ENCODE results near the gene RUFY3.

Gene RUFY3

GRCh38 chr4:70801265-70801809 is 79.6 kb downstream of the RUFY3 start:
- no peaks in the 10 kb centered on the region for H3K36me3 ChIP-seq (ENCODE audit: control insufficient read depth, insufficient read depth, low read length)
- no peaks in the 10 kb centered on the region for H3K9me3 ChIP-seq (ENCODE audit: control insufficient read depth, low read length)
- H3K27me3 ChIP-seq (replicated peaks; ENCODE audit: control insufficient read depth, insufficient read depth, low read length, poor library complexity, severe bottlenecking) = no peaks in the 10 kb centered on the region
- DNase-seq = no peak
- no peak overlapping the region for H3K4me3 ChIP-seq (ENCODE audit: insufficient read depth, low read depth, low read length, poor library complexity, severe bottlenecking)
- H3K4me1 ChIP-seq (ENCODE audit: control insufficient read depth, insufficient read depth, low read length, poor library complexity, severe bottlenecking) = no peaks in the 10 kb centered on the region
- no peak overlapping the region for H3K27ac ChIP-seq (ENCODE audit: insufficient read depth, low read length, poor library complexity, severe bottlenecking)

- H3K4me3 ChIP-seq (ENCODE audit: insufficient read depth, low read depth, low read length, poor library complexity, severe bottlenecking) = no peak overlapping the region
- no peak for DNase-seq
- no peaks in the 10 kb centered on the region for H3K4me1 ChIP-seq (ENCODE audit: control insufficient read depth, insufficient read depth, low read length, poor library complexity, severe bottlenecking)
- no peaks in the 10 kb centered on the region for H3K36me3 ChIP-seq (ENCODE audit: control insufficient read depth, insufficient read depth, low read length)
- H3K27ac ChIP-seq (ENCODE audit: insufficient read depth, low read length, poor library complexity, severe bottlenecking) = no peak overlapping the region
- no peaks in the 10 kb centered on the region for H3K9me3 ChIP-seq (ENCODE audit: control insufficient read depth, low read length)
- H3K27me3 ChIP-seq (replicated peaks; ENCODE audit: control insufficient read depth, insufficient read depth, low read length, poor library complexity, severe bottlenecking) = no peaks in the 10 kb centered on the region
These were observed 81.3 kb downstream of the RUFY3 start for GRCh38 chr4:70802928-70803580.

- H3K9me3 ChIP-seq (ENCODE audit: control insufficient read depth, low read length) = no peaks in the 10 kb centered on the region
- no peak overlapping the region for H3K27ac ChIP-seq (ENCODE audit: insufficient read depth, low read length, poor library complexity, severe bottlenecking)
- no peak overlapping the region for H3K4me3 ChIP-seq (ENCODE audit: insufficient read depth, low read depth, low read length, poor library complexity, severe bottlenecking)
- H3K27me3 ChIP-seq (replicated peaks; ENCODE audit: control insufficient read depth, insufficient read depth, low read length, poor library complexity, severe bottlenecking) = no peaks in the 10 kb centered on the region
- H3K4me1 ChIP-seq (ENCODE audit: control insufficient read depth, insufficient read depth, low read length, poor library complexity, severe bottlenecking) = no peaks in the 10 kb centered on the region
- no peak for DNase-seq
- no peaks in the 10 kb centered on the region for H3K36me3 ChIP-seq (ENCODE audit: control insufficient read depth, insufficient read depth, low read length)
These were observed 86.4 kb downstream of the RUFY3 start for GRCh38 chr4:70808151-70808550.

GRCh38 chr4:70815370-70815769 is 93.6 kb downstream of the RUFY3 start:
- no peaks in the 10 kb centered on the region for H3K27me3 ChIP-seq (replicated peaks; ENCODE audit: control insufficient read depth, insufficient read depth, low read length, poor library complexity, severe bottlenecking)
- H3K36me3 ChIP-seq (ENCODE audit: control insufficient read depth, insufficient read depth, low read length) = peaks cover 9% of the 10 kb centered on the region
- no peak overlapping the region for H3K4me3 ChIP-seq (ENCODE audit: insufficient read depth, low read depth, low read length, poor library complexity, severe bottlenecking)
- no peaks in the 10 kb centered on the region for H3K9me3 ChIP-seq (ENCODE audit: control insufficient read depth, low read length)
- no peaks in the 10 kb centered on the region for H3K4me1 ChIP-seq (ENCODE audit: control insufficient read depth, insufficient read depth, low read length, poor library complexity, severe bottlenecking)
- no peak overlapping the region for H3K27ac ChIP-seq (ENCODE audit: insufficient read depth, low read length, poor library complexity, severe bottlenecking)
- no peak for DNase-seq

DNA sequence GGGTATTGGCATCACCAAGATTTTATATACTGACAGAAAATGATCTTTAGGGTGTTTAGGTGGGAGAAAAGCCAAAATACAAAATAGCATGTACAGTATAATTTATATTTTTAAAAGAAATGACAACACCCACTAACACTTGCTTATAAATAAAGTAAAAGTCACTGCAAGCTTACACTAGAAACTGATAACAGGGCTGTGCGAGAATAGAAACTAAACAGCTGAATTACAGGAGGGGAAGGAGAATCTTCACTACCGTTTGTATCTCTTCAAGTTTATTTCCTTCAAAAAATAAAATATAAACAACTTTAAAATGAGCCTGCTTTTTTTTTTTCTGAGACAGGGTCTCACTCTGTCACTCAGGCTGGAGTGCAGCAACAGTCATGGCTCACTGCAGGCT is 95.1 kb downstream of the RUFY3 start:
- no peak overlapping the region for H3K4me3 ChIP-seq (ENCODE audit: insufficient read depth, low read depth, low read length, poor library complexity, severe bottlenecking)
- no peaks in the 10 kb centered on the region for H3K9me3 ChIP-seq (ENCODE audit: control insufficient read depth, low read length)
- no peak overlapping the region for H3K27ac ChIP-seq (ENCODE audit: insufficient read depth, low read length, poor library complexity, severe bottlenecking)
- no peaks in the 10 kb centered on the region for H3K27me3 ChIP-seq (replicated peaks; ENCODE audit: control insufficient read depth, insufficient read depth, low read length, poor library complexity, severe bottlenecking)
- no peak for DNase-seq
- peaks cover 18% of the 10 kb centered on the region for H3K36me3 ChIP-seq (ENCODE audit: control insufficient read depth, insufficient read depth, low read length)
- H3K4me1 ChIP-seq (ENCODE audit: control insufficient read depth, insufficient read depth, low read length, poor library complexity, severe bottlenecking) = no peaks in the 10 kb centered on the region

GRCh38 chr4:70818173-70818855 is 96.5 kb downstream of the RUFY3 start:
- no peaks in the 10 kb centered on the region for H3K27me3 ChIP-seq (replicated peaks; ENCODE audit: control insufficient read depth, insufficient read depth, low read length, poor library complexity, severe bottlenecking)
- no peak overlapping the region for H3K27ac ChIP-seq (ENCODE audit: insufficient read depth, low read length, poor library complexity, severe bottlenecking)
- DNase-seq = no peak
- no peak overlapping the region for H3K4me3 ChIP-seq (ENCODE audit: insufficient read depth, low read depth, low read length, poor library complexity, severe bottlenecking)
- no peaks in the 10 kb centered on the region for H3K9me3 ChIP-seq (ENCODE audit: control insufficient read depth, low read length)
- peaks cover 27% of the 10 kb centered on the region for H3K36me3 ChIP-seq (ENCODE audit: control insufficient read depth, insufficient read depth, low read length)
- H3K4me1 ChIP-seq (ENCODE audit: control insufficient read depth, insufficient read depth, low read length, poor library complexity, severe bottlenecking) = no peaks in the 10 kb centered on the region

DNA sequence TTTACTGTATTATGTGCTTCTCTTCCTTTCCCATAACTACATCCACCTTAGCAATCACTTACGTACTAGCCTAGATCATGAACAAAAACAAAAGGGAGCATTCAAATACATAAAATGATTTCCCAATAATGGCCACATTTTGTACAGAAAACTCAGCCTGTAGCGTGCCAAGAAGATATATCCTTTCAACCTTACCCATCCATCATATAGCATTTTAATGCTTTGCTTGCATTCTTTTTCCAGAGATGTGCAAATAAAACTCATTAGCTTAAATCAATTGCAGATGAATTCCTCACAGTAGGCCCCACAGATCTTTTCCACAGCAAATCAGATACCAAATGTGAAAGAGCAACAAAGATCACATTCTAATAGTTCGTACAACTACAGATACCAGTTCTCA is 97.2 kb downstream of the RUFY3 start:
- Histone ChIP-seq H3K4me3 (ENCODE audit: insufficient read depth, low read depth, low read length, poor library complexity, severe bottlenecking) (no peak overlapping the region), H3K27ac (ENCODE audit: insufficient read depth, low read length, poor library complexity, severe bottlenecking) (no peak overlapping the region), H3K4me1 (ENCODE audit: control insufficient read depth, insufficient read depth, low read length, poor library complexity, severe bottlenecking) (no peaks in the 10 kb centered on the region), H3K27me3 (replicated peaks; ENCODE audit: control insufficient read depth, insufficient read depth, low read length, poor library complexity, severe bottlenecking) (no peaks in the 10 kb centered on the region), H3K36me3 (ENCODE audit: control insufficient read depth, insufficient read depth, low read length) (peaks cover 31% of the 10 kb centered on the region), H3K9me3 (ENCODE audit: control insufficient read depth, low read length) (no peaks in the 10 kb centered on the region)
- DNase-seq = no peak

DNA sequence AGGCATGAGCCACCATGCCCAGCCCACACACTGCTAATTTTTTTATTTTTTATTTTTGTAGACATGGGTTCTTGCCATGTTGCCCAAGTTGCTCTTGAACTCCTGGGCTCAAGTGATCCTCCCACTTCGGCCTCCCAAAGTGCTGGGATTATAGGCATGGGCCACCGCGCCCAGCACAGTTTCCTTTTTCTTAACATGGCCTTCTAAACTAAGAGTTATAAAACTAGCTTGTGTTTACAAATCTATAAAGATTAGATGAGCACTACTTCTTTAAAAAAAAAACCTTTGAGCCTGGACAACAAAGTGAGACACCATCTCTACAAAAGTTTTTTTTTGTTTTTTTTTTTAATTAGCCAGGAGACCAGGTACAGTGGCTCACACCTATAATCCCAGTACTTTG is 107.3 kb downstream of the RUFY3 start:
- no peak for DNase-seq
- Histone ChIP-seq H3K36me3 (ENCODE audit: control insufficient read depth, insufficient read depth, low read length) (peaks cover 68% of the 10 kb centered on the region), H3K4me1 (ENCODE audit: control insufficient read depth, insufficient read depth, low read length, poor library complexity, severe bottlenecking) (no peaks in the 10 kb centered on the region), H3K27ac (ENCODE audit: insufficient read depth, low read length, poor library complexity, severe bottlenecking) (no peak overlapping the region), H3K27me3 (replicated peaks; ENCODE audit: control insufficient read depth, insufficient read depth, low read length, poor library complexity, severe bottlenecking) (no peaks in the 10 kb centered on the region), H3K4me3 (ENCODE audit: insufficient read depth, low read depth, low read length, poor library complexity, severe bottlenecking) (no peak overlapping the region), H3K9me3 (ENCODE audit: control insufficient read depth, low read length) (no peaks in the 10 kb centered on the region)

DNA sequence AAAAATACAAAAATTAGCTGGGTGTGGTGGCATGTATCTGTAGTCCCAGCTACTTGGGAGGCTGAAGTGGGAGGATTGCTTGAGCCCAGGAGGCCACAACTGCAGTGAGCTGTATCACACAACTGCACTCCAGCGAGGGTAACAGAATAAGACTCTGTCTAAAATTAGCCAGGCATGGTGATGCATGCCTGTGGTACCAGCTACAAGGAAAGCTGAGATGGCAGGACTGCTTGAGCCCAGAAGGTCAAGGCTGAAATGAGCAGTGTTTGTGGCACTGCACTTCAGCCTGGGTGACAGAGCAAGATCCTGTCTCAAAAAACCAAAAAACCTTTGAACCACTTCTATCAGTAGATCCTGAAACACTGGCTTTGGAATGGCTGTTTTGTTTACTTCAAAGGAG is 107.7 kb downstream of the RUFY3 start:
- H3K36me3 ChIP-seq (ENCODE audit: control insufficient read depth, insufficient read depth, low read length) = peaks cover 66% of the 10 kb centered on the region

DNA sequence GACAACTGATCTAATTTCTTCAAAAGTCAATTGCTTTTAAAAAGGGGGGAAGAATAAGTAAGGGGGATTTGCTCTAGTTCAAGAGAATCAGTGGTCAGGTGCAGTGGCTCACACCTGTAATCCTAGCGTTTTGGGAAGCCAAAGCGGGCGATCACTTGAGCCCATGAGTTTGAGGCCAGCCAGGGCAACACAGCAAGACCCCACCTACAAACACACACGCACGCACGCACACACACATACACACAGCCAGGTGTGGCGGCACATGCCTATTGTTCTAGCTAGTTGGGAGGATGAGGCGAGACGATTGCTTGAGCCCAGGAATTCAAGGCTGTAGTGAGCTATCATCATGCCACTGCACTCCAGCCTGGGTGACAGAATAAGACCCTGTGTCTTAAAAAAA is 108.3 kb downstream of the RUFY3 start:
- Histone ChIP-seq H3K4me3 (ENCODE audit: insufficient read depth, low read depth, low read length, poor library complexity, severe bottlenecking) (no peak overlapping the region), H3K36me3 (ENCODE audit: control insufficient read depth, insufficient read depth, low read length) (peaks cover 66% of the 10 kb centered on the region), H3K27me3 (replicated peaks; ENCODE audit: control insufficient read depth, insufficient read depth, low read length, poor library complexity, severe bottlenecking) (no peaks in the 10 kb centered on the region), H3K4me1 (ENCODE audit: control insufficient read depth, insufficient read depth, low read length, poor library complexity, severe bottlenecking) (no peaks in the 10 kb centered on the region), H3K27ac (ENCODE audit: insufficient read depth, low read length, poor library complexity, severe bottlenecking) (no peak overlapping the region), H3K9me3 (ENCODE audit: control insufficient read depth, low read length) (no peaks in the 10 kb centered on the region)
- DNase-seq = no peak

More for the DNA sequence above, 107.7 kb downstream of the RUFY3 start:
- H3K27me3 ChIP-seq (replicated peaks; ENCODE audit: control insufficient read depth, insufficient read depth, low read length, poor library complexity, severe bottlenecking) = no peaks in the 10 kb centered on the region
- no peaks in the 10 kb centered on the region for H3K4me1 ChIP-seq (ENCODE audit: control insufficient read depth, insufficient read depth, low read length, poor library complexity, severe bottlenecking)
- DNase-seq = no peak
- no peaks in the 10 kb centered on the region for H3K9me3 ChIP-seq (ENCODE audit: control insufficient read depth, low read length)
- no peak overlapping the region for H3K27ac ChIP-seq (ENCODE audit: insufficient read depth, low read length, poor library complexity, severe bottlenecking)
- H3K4me3 ChIP-seq (ENCODE audit: insufficient read depth, low read depth, low read length, poor library complexity, severe bottlenecking) = no peak overlapping the region
